HTR-8/SVneo (cell line): ENCODE data around the gene HIGD1C.
"Not testable (repeated sequence)": the region's sequence is repeated elsewhere in the genome, so short reads cannot be mapped to it uniquely, and the experiment has no call there.

Experiments
- DNase-seq: peaks from one replicate; pipeline ENCODE4 v3.0.0; 2011; ENCODE audit warnings: low spot score, mixed read lengths; ENCODE audit not compliant: insufficient read length
- FAIRE-seq: peaks from 2 replicates; lab custom pipeline; 2011; peaks lifted over from hg19 to GRCh38; lab: Jason Lieb, UNC

Gene HIGD1C

GRCh38 chr12:50932787-50933280 is 19.5 kb upstream of the HIGD1C start:
- FAIRE-seq, result no peak
- no peak for DNase-seq

DNA sequence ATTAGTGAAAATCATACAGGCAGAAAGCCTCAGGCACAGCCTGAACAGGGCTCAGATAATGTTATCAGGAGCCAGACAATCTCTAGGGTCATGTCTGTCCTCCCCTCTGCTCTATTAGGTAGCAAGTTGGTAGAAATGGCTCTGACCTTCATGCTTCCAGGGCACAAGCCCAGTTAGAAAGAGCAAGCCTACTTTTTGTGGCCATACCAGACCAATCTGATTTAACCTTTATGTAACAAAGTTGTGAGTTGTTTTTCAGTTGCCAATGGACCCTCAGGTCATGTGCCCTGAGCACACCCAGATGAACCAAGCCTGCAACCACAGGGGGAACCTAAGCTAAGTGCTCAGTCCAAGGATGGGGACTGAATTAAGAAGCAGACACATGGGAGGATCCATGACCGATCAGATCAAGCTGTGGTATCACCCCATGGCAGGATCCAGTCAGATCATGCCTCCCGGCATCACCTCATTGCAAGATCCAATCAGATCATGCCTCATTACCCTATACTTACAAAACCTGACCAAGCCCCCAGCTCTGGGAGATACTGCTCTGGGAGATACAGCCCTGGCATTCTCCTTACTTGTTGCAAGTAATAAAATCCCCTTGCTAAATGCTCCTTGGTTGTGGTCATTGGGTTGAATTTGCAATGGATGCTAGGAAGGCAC is 18.8 kb upstream of the HIGD1C start:
- FAIRE-seq (no peak), DNase-seq (no peak)

DNA sequence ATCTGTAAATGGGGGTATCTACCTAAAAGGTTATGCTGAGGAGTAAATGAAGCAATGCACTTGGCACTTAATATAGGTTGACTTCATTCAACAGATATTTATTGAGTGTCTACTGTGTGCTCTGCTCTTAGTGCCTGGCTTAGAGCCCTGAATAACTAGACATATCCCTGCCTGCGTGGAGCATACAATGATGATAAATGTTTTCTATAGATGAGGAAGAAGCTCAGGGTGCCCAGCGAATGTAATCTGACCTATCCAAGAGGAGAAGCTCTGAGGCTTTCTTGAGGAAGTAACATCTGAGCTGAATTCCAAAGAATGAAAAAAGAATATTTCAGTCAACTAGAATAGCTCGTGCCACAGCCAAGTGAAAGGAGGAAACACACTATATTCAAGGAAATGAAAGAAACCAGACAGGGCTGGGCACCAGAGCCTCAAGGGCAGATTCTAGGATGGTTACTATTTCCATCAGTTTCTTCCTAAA is 17.9 kb upstream of the HIGD1C start:
- DNase-seq, result no peak
- FAIRE-seq, result no peak

DNA sequence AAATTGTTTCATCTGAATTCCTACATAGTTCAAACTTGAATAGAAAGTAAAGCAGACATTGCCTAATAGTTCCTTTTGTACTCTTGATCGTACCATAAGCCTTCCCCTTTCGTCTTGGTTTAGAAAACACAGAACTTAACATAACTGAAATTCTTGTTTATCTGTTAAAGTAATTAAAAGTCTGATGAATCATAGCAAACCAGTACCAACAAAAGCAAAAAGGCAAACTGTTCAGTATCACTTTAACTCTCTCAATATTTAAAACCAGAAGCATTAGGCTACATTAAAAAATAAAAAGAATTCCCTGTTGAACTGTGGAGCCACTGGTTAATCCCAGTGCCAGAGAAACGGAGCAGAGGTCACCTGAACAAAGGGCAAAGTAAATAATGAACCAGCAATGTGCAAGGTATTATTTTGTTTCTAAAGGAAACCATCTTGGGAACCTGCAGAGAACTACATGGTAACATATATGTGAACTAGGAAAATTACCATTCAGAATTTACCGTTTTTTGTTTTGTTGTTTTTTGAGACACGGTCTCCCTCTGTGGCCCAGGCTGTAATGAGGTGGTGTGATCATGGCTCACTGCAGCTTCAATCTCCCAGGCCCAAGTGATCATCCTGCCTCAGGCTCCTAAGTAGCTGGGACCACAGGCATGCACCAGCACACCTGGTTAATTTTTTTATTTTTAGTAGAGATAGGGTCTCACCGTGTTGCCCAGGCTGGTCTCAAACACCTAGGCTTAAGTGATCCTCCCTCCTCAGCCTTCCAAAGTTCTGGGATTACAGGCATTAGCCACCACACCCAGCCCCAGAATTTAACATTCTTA is 17.1 kb upstream of the HIGD1C start:
- DNase-seq, result no peak
- FAIRE-seq, result no peak

DNA sequence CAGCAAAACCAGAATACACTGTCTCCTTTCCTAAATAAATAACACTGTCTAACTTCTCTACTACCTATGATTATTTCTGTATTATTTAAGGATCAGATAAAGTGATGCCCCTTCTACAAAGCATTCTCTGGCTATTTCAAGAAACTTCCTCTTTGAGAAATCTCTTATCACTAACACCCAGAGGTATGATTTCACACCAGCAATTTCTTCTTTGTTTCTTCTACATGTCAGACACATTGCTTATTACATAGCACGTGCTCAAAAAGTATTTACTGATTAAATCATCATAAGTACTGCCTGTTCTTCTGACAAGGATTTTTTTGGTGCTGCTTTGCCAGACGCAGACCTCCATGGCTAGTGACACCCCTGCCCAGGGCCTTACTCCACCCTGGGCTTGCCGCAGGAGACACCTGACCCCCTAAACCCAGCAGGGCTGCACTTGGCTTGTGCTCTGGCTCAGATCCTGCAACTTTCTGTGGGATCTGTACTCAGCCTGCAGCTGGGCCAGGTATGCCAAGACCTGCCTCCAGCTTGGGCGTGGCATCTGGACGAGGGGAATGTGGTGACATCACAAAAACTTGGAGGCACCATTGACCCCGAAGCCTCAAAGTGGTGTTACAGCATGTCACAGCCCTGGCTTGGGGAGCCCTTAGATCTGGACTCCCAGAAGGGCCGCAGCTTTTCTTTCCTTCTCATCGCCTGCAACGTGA is 15.4 kb upstream of the HIGD1C start:
- FAIRE-seq (no peak), DNase-seq (no peak)

GRCh38 chr12:50937653-50938052 is 14.7 kb upstream of the HIGD1C start:
- FAIRE-seq (no peak), DNase-seq (no peak)

- no peak for DNase-seq
- FAIRE-seq, result no peak
Measured at GRCh38 chr12:50947933-50948626, 4.3 kb upstream of the HIGD1C start.

GRCh38 chr12:50948798-50949197 is 3.5 kb upstream of the HIGD1C start:
- no peak for FAIRE-seq
- no peak for DNase-seq

DNA sequence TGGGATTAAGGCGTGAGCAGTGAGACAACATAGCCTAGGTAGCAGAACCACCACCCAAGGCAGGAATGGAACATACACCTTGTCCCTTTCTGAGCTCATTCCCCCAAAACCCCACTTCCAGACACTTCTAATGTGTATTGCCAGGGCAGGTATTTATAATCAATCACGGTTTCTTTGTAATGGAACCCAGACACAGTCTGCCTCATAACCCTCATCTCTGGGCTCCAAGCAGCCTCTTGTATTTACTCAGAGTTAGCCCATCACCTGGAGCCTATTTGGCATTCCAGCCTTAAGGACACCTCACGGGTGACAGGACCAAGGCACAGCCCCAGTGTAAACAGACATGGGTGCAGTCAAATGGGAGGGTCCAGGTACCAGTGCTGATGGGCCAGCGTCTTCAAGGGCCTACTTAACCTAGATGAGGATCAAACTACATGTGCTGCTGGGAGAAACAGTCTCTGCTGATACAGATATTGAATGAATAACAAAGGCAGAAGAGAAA is 2.5 kb upstream of the HIGD1C start:
- DNase-seq (no peak), FAIRE-seq (no peak)

DNA sequence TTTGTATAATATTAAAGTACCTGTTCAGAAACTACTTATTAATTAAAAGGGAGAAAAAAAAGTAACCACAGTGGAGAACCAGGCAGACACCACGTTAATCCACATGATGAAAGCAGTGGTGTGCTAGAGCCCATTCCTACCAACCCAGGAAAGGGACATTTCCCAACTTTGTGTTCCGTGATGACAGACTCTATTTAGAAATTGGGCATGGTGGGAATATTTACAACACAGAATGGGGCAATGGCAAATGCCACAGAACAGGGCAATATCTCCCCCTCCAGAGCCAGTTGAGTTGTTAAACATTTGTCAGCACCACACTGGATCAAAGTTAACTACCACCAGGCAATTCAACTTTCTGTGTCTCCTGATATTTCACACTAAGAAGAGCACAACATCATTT is 1.2 kb upstream of the HIGD1C start:
- DNase-seq, result no peak
- FAIRE-seq, result no peak

- no peak for FAIRE-seq
- no peak for DNase-seq
Measured at GRCh38 chr12:50953047-50953446, 703 bp downstream of the HIGD1C start.

DNA sequence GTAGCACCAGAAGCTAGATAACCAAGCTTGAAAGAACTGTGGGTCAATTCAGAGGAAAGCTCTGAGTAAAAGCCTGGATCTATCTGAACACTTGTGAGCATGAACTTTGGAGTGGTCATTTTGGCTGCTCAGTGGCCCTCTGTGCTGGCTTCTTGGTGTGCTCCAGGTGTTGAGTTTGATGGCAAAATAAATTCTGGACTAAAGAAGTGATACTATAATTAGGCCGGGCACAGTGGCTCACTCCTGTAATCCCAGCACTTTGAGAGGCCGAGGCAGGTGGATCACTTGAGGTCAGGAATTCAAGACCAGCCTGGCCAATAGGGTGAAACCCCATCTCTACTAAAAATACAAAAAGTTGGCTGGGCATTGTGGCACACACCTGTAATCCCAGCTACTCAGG is 2.4 kb downstream of the HIGD1C start:
- FAIRE-seq, DNase-seq: not testable (repeated sequence)

GRCh38 chr12:50955288-50955687 is 2.9 kb downstream of the HIGD1C start:
- DNase-seq, result no peak
- FAIRE-seq, result no peak

- DNase-seq (no peak), FAIRE-seq (no peak)
Measured at GRCh38 chr12:50955697-50956096, 3.4 kb downstream of the HIGD1C start.

DNA sequence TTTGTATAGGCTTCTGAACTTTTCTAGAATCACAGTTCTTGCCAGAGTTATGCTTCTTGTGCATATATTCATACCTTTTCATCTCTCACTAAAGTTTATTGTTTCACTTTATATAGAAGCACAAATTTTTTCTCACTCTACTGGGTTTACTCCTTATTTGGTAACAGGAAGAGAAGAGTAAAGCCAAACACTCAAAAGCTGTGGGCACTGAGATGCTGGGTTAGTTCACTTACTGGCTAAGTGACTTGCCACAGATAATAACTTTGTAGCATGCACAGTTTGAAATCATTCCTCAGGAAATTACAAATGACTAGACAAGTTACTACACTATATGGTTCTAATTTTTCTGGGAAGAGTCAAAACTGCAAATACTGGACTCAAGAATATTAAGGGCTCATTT is 7.8 kb downstream of the HIGD1C start:
- FAIRE-seq (no peak), DNase-seq (no peak)

DNA sequence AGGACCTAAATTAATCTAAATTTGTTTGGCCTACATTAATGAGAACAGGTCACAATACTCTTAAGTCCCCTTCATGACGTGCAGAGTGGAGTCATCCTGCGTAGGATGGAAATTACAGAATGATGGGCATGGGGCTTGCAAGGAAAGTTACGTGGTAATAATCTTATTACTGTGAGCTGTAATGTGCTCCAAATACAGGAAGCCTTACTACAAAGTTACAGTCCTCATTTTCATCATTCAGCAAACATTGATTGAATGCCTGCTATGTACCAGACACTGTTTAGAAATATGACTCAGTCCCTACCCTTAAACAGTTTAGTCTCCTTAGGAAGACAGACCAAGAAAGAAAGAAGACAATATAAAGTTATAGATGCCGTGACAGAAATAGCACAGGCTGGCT is 9.4 kb downstream of the HIGD1C start:
- FAIRE-seq, result no peak
- DNase-seq, result no peak

GRCh38 chr12:50964432-50964831 is 12.1 kb downstream of the HIGD1C start:
- FAIRE-seq (no peak), DNase-seq (no peak)

DNA sequence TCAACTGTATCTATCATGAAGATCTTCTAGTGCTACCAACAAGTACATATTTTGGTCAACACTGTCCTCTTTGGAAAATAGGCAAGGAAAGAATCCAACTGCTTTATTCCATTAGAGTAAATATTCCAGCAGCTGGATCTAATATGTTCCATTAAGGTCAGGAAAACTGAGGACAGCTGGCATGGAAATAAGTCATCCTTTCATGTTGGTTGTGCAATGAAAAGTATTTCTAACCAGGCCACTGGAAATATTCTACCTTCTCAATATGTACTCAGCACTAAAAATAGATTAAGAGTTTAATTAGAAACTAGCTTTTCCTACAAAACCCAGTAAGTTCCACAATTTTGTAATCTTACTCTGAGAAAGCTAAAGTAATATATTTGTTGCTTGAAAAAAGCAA is 19.6 kb downstream of the HIGD1C start:
- no peak for FAIRE-seq
- no peak for DNase-seq

- no peak for DNase-seq
- no peak for FAIRE-seq
Measured at GRCh38 chr12:50979369-50980052, 27.2 kb downstream of the HIGD1C start.

GRCh38 chr12:50980545-50980944 is 28.2 kb downstream of the HIGD1C start:
- no peak for DNase-seq
- no peak for FAIRE-seq
